ENCODE data around the gene AS3MT. TPM values are rescaled to one million over a fixed set of nuclear protein-coding genes. Genes with fewer than 3 reads are reported as not detected.
"Not testable (repeated sequence)": the region's sequence is repeated elsewhere in the genome, so short reads cannot be mapped to it uniquely, and the experiment has no call there.

AS3MT gene
- total RNA-seq: 1 to 10 TPM in 3 of 4 donors, under 1 TPM in 1; 0.91 to 5.6 (median 4.8) TPM

GRCh38 chr10:102869258-102870198, at the start of gene AS3MT:
AS3MT (plus strand) TSS chr10:102869470; CDS start chr10:102869593, 123 bp downstream.
- peak in 1 of 2 donors; percentile 24 for DNase-seq
- peak within 1 kb of the TSS; percentile 52 to 63 (median 59) for H3K27ac ChIP-seq
- ATAC-seq: peak; percentile 54 to 68

GRCh38 chr10:102820008-102820407, 49.3 kb upstream of the AS3MT start:
- ATAC-seq; H3K4me3 ChIP-seq; H3K9me3 ChIP-seq; H3K36me3 ChIP-seq; in situ Hi-C loops (cut with MboI; ENCODE audit: low sequenced_read_pairs in 4 of 4); intact Hi-C loops (cut with DNase I; ENCODE audit: low total_unique reads); H3K27me3 ChIP-seq; DNase-seq: not testable (repeated sequence)
- Histone ChIP-seq H3K27ac (peak overlapping the region in 1 of 4 donors; percentile 61), H3K4me1 (peaks cover 20 to 28% of the 10 kb centered on the region in 2 donors)

More at GRCh38 chr10:102869258-102870198, at the start of gene AS3MT:
- TF ChIP-seq CTCF (IDR thresholded peaks at IDR 0.05 in 4 of 5, conservative IDR thresholded peaks at IDR 0.05 in 1 of 5): no peak
- no peak for TF ChIP-seq POLR2A (IDR thresholded peaks at IDR 0.05)
- no peaks in the 10 kb centered on the region for H3K27me3 ChIP-seq
- peaks cover 0 to 10% of the 10 kb centered on the region in 2 donors for H3K4me1 ChIP-seq
- no peaks in the 10 kb centered on the region for H3K36me3 ChIP-seq
- in situ Hi-C loops (cut with MboI; ENCODE audit: low sequenced_read_pairs in 4 of 4) (no loop called here), intact Hi-C loops (cut with DNase I; ENCODE audit: low total_unique reads) (no loop called here)
- H3K9me3 ChIP-seq: no peaks in the 10 kb centered on the region
- H3K4me3 ChIP-seq: peak within 1 kb of the TSS; percentile 62 to 84 (median 68)

- Histone ChIP-seq H3K4me1 (peaks cover 0 to 8% of the 10 kb centered on the region in 2 donors), H3K9me3 (no peaks in the 10 kb centered on the region), H3K27me3 (no peaks in the 10 kb centered on the region), H3K4me3 (no peak overlapping the region), H3K36me3 (no peaks in the 10 kb centered on the region), H3K27ac (no peak overlapping the region)
- DNase-seq (no peak), ATAC-seq (no peak)
- intact Hi-C loops (cut with DNase I; ENCODE audit: low total_unique reads): no loop called here
- in situ Hi-C loops (cut with MboI; ENCODE audit: low sequenced_read_pairs in 4 of 4): no loop called here
- TF ChIP-seq CTCF (IDR thresholded peaks at IDR 0.05 in 4 of 5, conservative IDR thresholded peaks at IDR 0.05 in 1 of 5) (no peak), POLR2A (IDR thresholded peaks at IDR 0.05) (no peak)
Measured at GRCh38 chr10:102822222-102822621, 47.0 kb upstream of the AS3MT start.

- no peaks in the 10 kb centered on the region for H3K9me3 ChIP-seq
- no peaks in the 10 kb centered on the region for H3K4me1 ChIP-seq
- H3K27ac ChIP-seq: no peak overlapping the region
- ATAC-seq (no peak), DNase-seq (no peak)
- H3K36me3 ChIP-seq: peaks cover 0 to under 1% of the 10 kb centered on the region in 2 donors
- H3K4me3 ChIP-seq: no peak overlapping the region
- no peaks in the 10 kb centered on the region for H3K27me3 ChIP-seq
- intact Hi-C loops (cut with DNase I; ENCODE audit: low total_unique reads) (no loop called here), in situ Hi-C loops (cut with MboI; ENCODE audit: low sequenced_read_pairs in 4 of 4) (no loop called here)
- TF ChIP-seq POLR2A (IDR thresholded peaks at IDR 0.05) (no peak), CTCF (IDR thresholded peaks at IDR 0.05 in 4 of 5, conservative IDR thresholded peaks at IDR 0.05 in 1 of 5) (no peak)
Measured at GRCh38 chr10:102824664-102825063, 44.6 kb upstream of the AS3MT start.

- Histone ChIP-seq H3K36me3 (peaks cover 0 to 9% of the 10 kb centered on the region in 2 donors), H3K27me3 (no peaks in the 10 kb centered on the region), H3K27ac (no peak overlapping the region), H3K4me3 (no peak overlapping the region), H3K9me3 (no peaks in the 10 kb centered on the region), H3K4me1 (no peaks in the 10 kb centered on the region)
- DNase-seq (no peak), ATAC-seq (no peak)
- in situ Hi-C loops (cut with MboI; ENCODE audit: low sequenced_read_pairs in 4 of 4): no loop called here
- TF ChIP-seq CTCF (IDR thresholded peaks at IDR 0.05 in 4 of 5, conservative IDR thresholded peaks at IDR 0.05 in 1 of 5): no peak
- no peak for TF ChIP-seq POLR2A (IDR thresholded peaks at IDR 0.05)
- intact Hi-C loops (cut with DNase I; ENCODE audit: low total_unique reads): no loop called here
Measured at GRCh38 chr10:102826148-102826796, 43.0 kb upstream of the AS3MT start.

Measured in gastrocnemius medialis (tissue), 4 donors.